KMS-11 (cell line): Measurements from ENCODE around the gene LDB2.
"Not testable (repeated sequence)": the region's sequence is repeated elsewhere in the genome, so short reads cannot be mapped to it uniquely, and the experiment has no call there.

ENCODE experiments used
- H2AFZ ChIP-seq: fragments of 200-600 bp; sonication (generic); 2 replicates; pipeline ENCODE4 v1.6.1; 2016; ENCODE audit warnings: antibody characterized with exemption, mixed run types, low read depth
- H3K27ac ChIP-seq: fragments of 200-600 bp; sonication (generic); 2 replicates; pipeline ENCODE4 v1.6.1; 2016; ENCODE audit warnings: mild to moderate bottlenecking, mixed run types
- H3K27me3 ChIP-seq: fragments of 200-600 bp; sonication (generic); 2 replicates; pipeline ENCODE4 v1.6.1; 2017; ENCODE audit warnings: mild to moderate bottlenecking, low read depth, mixed run types, moderate library complexity; ENCODE audit not compliant: insufficient read depth
- H3K36me3 ChIP-seq: fragments of 200-600 bp; sonication (generic); 2 replicates; pipeline ENCODE4 v1.6.1; 2017; ENCODE audit warnings: mild to moderate bottlenecking, mixed run types; ENCODE audit not compliant: insufficient read depth
- H3K4me1 ChIP-seq: fragments of 200-600 bp; sonication (generic); 2 replicates; pipeline ENCODE4 v1.6.1; 2016; ENCODE audit warnings: mild to moderate bottlenecking, low read depth, mixed run types; ENCODE audit not compliant: poor library complexity, severe bottlenecking
- H3K4me2 ChIP-seq: fragments of 200-600 bp; sonication (generic); 2 replicates; pipeline ENCODE4 v1.7.0; 2016; ENCODE audit warnings: mild to moderate bottlenecking, mixed run types
- H3K4me3 ChIP-seq: fragments of 200-600 bp; sonication (generic); IDR thresholded peaks from 2 replicates; pipeline ENCODE4 v1.6.1; 2017; ENCODE audit warnings: low read depth, low read length, mixed read lengths; ENCODE audit not compliant: insufficient read depth
- H3K79me2 ChIP-seq: fragments of 200-600 bp; sonication (generic); 2 replicates; pipeline ENCODE4 v1.6.1; 2016; ENCODE audit warnings: low read depth, mixed run types; ENCODE audit not compliant: insufficient read depth
- H3K9ac ChIP-seq: fragments of 200-600 bp; sonication (generic); 2 replicates; pipeline ENCODE4 v1.6.1; 2016; ENCODE audit warnings: mild to moderate bottlenecking, mixed run types
- H4K20me1 ChIP-seq: fragments of 200-600 bp; sonication (generic); 2 replicates; pipeline ENCODE4 v1.6.1; 2016; ENCODE audit warnings: mild to moderate bottlenecking, mixed run types; ENCODE audit not compliant: insufficient read depth
- TF ChIP-seq, protein P1 (sequence below): fragments of 200-600 bp; sonication (generic); conservative IDR thresholded peaks from 2 replicates; pipeline ENCODE4 v1.6.1; 2017; ENCODE audit warnings: low read depth, mild to moderate bottlenecking, antibody characterized with exemption, low read length, moderate library complexity, mixed read lengths

LDB2 gene

DNA sequence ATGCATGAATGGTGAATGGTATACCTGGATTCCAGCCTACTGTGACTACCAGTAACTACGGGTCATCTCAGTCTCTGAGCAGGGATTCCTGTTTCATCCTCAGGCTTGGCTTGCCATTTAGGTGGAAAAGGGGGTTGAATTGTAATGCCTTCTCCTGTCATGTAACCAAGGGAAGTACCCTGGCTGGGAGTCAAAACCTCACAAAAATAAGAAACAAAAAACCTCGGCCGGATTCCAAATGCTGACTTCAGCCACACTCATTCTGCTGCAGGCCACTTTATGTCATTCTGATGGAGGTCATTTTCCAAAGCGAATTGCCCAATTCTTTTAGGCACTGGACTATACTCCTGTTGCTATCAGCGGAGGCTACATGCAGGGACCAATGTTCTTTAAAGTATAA, 324.7 kb downstream of the LDB2 start:
- Histone ChIP-seq H3K27ac (no peak overlapping the region), H3K4me3 (no peak overlapping the region), H3K79me2 (no peaks in the 10 kb centered on the region), H3K36me3 (no peaks in the 10 kb centered on the region), H3K4me2 (no peak overlapping the region), H2AFZ (no peak overlapping the region), H4K20me1 (no peaks in the 10 kb centered on the region), H3K9ac (no peak overlapping the region), H3K27me3 (no peaks in the 10 kb centered on the region), H3K4me1 (no peaks in the 10 kb centered on the region)
- TF ChIP-seq, protein P1, sequence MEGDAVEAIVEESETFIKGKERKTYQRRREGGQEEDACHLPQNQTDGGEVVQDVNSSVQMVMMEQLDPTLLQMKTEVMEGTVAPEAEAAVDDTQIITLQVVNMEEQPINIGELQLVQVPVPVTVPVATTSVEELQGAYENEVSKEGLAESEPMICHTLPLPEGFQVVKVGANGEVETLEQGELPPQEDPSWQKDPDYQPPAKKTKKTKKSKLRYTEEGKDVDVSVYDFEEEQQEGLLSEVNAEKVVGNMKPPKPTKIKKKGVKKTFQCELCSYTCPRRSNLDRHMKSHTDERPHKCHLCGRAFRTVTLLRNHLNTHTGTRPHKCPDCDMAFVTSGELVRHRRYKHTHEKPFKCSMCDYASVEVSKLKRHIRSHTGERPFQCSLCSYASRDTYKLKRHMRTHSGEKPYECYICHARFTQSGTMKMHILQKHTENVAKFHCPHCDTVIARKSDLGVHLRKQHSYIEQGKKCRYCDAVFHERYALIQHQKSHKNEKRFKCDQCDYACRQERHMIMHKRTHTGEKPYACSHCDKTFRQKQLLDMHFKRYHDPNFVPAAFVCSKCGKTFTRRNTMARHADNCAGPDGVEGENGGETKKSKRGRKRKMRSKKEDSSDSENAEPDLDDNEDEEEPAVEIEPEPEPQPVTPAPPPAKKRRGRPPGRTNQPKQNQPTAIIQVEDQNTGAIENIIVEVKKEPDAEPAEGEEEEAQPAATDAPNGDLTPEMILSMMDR: no peak

DNA sequence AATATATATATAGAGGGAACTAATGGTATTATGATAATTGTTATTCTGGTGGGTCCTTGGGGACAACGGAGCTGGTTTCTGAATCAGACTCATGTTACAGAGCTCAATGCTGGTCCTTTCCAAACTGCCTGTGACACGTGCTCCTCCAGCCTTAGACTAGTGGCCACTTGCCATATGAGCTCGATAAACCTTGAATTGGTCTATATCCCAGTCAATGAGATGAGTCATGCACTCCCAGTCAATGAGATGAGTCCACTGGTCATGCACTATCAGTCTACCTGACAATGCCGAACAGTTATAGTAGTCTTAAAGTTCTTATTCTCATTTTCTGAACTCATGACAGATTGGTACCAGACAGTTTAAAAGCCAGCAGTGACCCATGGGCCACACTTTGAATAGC, 325.2 kb downstream of the LDB2 start:
- H3K9ac ChIP-seq: no peak overlapping the region
- TF ChIP-seq, protein P1: no peak
- no peaks in the 10 kb centered on the region for H3K4me1 ChIP-seq
- no peak overlapping the region for H3K4me2 ChIP-seq
- no peak overlapping the region for H3K27ac ChIP-seq
- no peak overlapping the region for H2AFZ ChIP-seq
- H3K27me3 ChIP-seq: no peaks in the 10 kb centered on the region
- no peaks in the 10 kb centered on the region for H4K20me1 ChIP-seq
- H3K36me3 ChIP-seq: no peaks in the 10 kb centered on the region
- no peaks in the 10 kb centered on the region for H3K79me2 ChIP-seq
- no peak overlapping the region for H3K4me3 ChIP-seq

DNA sequence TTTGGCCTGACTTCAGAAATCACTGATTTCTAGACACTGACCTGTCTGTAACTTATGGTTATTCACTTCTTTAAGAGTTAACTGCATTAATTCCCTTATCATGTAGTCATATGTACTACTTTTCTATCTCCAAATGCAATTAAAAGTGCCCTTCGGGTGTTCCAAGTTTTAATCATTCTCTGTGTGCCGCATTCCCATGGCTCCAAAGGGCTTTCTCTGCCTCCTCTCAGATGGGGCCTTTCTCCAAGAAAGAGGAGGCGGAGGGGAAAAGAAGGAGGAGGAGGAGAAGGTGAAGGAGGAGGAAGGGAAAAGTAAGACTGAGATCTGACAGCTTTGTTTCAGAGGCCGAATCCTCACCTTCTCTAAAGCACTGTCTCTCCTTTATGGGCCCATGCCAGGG, 325.8 kb downstream of the LDB2 start:
- Histone ChIP-seq H3K9ac (no peak overlapping the region), H3K4me3 (no peak overlapping the region), H3K79me2 (no peaks in the 10 kb centered on the region), H4K20me1 (no peaks in the 10 kb centered on the region), H3K36me3 (no peaks in the 10 kb centered on the region), H3K4me1 (no peaks in the 10 kb centered on the region), H3K27ac (no peak overlapping the region), H3K4me2 (no peak overlapping the region), H3K27me3 (no peaks in the 10 kb centered on the region), H2AFZ (no peak overlapping the region)
- TF ChIP-seq, protein P1: no peak

DNA sequence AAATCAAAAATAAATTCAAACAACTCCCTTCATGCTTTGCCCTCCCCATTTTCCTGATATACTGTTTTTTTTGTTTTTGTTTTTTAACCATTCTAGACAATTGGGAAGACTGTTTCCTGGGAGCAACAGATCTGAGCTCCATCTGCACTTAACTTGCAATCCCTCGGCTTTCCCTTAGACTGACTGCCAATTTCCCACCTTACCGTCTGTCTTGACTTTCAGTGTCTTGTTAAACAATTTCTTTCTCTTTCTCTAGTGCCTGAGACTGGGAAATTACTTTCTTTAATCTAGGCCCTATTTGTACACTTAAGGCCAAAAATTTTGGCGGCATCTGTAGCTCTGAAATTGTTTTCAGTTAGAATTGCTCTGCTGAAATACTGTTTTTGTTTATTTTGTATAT, 326.3 kb downstream of the LDB2 start:
- H3K27ac ChIP-seq: no peak overlapping the region
- no peak overlapping the region for H3K9ac ChIP-seq
- H4K20me1 ChIP-seq: no peaks in the 10 kb centered on the region
- H3K36me3 ChIP-seq: no peaks in the 10 kb centered on the region
- H3K27me3 ChIP-seq: no peaks in the 10 kb centered on the region
- no peak overlapping the region for H2AFZ ChIP-seq
- no peak overlapping the region for H3K4me2 ChIP-seq
- no peak overlapping the region for H3K4me3 ChIP-seq
- H3K4me1 ChIP-seq: no peaks in the 10 kb centered on the region
- H3K79me2 ChIP-seq: no peaks in the 10 kb centered on the region
- TF ChIP-seq, protein P1: no peak

DNA sequence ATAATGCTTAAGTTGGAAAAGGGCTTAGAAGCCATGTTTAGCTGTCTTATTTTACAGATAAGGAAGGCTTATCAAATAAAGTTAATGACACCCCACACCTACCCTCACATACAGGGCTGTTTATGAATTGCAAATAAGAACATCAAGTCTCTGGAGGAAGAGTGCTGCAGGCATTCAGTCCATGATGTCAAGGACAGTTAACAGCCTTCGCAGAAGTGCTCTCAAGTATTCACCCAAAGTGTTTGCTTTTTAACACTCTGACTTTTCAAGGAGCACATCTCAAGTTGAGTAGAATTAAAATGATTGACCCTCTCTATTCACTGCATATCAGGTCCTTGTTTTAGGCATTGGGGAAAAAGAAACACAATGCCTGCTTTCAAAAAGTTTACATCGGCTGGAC, 328.7 kb downstream of the LDB2 start:
- TF ChIP-seq, protein P1: no peak
- no peak overlapping the region for H2AFZ ChIP-seq
- no peaks in the 10 kb centered on the region for H3K4me1 ChIP-seq
- no peaks in the 10 kb centered on the region for H4K20me1 ChIP-seq
- no peak overlapping the region for H3K4me3 ChIP-seq
- no peaks in the 10 kb centered on the region for H3K27me3 ChIP-seq
- H3K9ac ChIP-seq: no peak overlapping the region
- no peak overlapping the region for H3K27ac ChIP-seq
- no peaks in the 10 kb centered on the region for H3K36me3 ChIP-seq
- H3K4me2 ChIP-seq: no peak overlapping the region
- no peaks in the 10 kb centered on the region for H3K79me2 ChIP-seq

DNA sequence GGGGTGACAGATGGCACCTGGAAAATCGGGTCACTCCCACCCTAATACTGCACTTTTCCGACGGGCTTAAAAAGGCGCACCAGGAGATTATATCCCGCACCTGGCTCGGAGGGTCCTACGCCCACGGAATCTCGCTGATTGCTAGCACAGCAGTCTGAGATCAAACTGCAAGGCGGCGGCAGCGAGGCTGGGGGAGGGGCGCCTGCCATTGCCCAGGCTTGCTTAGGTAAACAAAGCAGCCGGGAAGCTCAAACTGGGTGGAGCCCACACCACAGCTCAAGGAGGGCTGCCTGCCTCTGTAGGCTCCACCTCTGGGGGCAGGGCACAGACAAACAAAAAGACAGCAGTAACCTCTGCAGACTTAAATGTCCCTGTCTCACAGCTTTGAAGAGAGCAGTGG, 341.1 kb downstream of the LDB2 start:
- not testable (repeated sequence) for H3K27ac ChIP-seq, H3K4me2 ChIP-seq, H3K4me3 ChIP-seq, H3K79me2 ChIP-seq, H4K20me1 ChIP-seq, H3K27me3 ChIP-seq, H3K4me1 ChIP-seq, H2AFZ ChIP-seq, H3K9ac ChIP-seq, H3K36me3 ChIP-seq
